Occipital lobe (tissue), 2 donors: ENCODE results near the gene DYNC1I1. TPM values are rescaled to one million over a fixed set of nuclear protein-coding genes. Genes with fewer than 3 reads are reported as not detected.

Experiments
- DNase-seq: peaks from one replicate; lab custom pipeline; 2025; lab: John Stamatoyannopoulos, UW
- total RNA-seq: library from RNA; depleted of rRNA; stranded (reverse); fragments of >200 nt; gene quantifications from one replicate; pipeline ENCODE4 v1.2.3, GENCODE V29; 2014

DYNC1I1 gene
- total RNA-seq, 1 donor from 2014 or later, result 182 TPM

DNA sequence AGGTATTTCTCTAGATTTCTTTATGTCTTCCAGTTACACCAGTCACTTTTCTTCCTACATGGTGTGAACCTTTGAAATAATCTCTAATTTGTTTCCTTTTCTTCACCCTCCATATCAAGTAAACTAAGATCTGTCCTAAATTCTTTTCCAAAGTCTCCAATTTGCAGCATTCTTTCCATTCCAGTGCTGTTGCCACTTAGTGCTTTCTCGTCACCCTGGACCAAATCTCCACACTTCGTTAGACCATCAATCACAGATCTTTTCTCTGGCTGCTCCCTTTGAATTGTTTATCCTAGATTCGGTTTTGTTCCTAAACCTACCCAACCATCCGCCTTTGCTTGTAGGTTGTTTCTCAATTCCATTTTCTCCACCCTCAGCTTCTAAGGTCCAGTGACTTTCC, 74.7 kb downstream of the DYNC1I1 start:
- DNase-seq, result no peak

DNA sequence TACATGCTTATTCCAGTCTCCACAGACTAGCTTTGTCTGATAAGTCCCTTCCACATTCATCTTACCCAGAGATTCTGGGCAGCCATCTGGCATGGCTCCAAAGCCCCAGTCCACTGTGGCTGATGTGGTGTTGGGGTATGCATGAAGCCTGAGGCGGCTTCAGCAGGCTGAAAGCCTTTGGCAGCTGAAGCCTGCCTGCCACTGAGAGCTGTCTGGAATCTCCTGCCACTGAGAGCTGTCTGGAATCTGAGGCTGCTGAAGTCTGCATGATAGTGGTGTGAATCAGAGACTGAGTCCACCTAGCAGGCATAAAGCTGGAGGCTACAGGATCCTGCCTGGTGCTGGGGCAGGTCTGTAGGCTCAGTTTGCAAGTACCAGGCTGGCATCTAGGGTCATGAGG, 87.1 kb downstream of the DYNC1I1 start:
- DNase-seq, result no peak

DNA sequence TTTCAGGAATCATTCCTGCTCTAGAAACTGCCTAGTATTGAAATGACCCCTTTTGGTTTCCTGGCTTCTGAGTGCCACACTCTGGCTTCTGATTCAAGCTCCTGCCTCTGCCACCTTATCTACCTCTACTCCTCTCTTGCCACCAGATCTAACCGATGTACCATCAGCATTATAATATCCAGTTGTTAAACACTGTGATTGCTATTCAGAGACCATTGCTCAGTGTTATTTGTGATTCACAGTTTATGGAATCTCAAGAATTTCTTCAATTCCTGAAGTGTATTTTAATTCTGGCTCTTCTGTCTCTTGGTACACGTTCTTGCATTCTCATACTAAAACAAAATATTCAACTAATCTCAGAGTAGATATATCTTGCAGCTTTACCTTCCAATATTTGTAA, 88.7 kb downstream of the DYNC1I1 start:
- DNase-seq, result no peak

DNA sequence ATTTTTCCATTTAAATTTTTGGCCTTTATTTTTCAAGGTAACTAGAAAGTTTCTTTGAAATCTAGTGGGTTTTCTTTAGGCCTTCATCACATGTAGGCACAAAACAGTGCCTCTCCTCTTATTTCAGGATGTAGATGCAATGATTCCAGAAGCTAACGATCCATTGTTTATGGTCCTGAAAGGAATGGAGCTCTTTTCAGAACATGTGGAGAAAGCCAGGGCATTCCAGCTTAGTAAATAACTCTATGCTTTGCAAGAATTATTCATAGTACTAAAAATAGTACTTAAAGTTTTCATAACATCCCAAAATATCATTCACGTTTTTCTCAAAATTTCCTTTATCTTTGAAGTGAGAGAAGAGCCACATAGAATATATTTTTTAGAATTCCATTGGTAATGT, 91.3 kb downstream of the DYNC1I1 start:
- DNase-seq, result no peak

DNA sequence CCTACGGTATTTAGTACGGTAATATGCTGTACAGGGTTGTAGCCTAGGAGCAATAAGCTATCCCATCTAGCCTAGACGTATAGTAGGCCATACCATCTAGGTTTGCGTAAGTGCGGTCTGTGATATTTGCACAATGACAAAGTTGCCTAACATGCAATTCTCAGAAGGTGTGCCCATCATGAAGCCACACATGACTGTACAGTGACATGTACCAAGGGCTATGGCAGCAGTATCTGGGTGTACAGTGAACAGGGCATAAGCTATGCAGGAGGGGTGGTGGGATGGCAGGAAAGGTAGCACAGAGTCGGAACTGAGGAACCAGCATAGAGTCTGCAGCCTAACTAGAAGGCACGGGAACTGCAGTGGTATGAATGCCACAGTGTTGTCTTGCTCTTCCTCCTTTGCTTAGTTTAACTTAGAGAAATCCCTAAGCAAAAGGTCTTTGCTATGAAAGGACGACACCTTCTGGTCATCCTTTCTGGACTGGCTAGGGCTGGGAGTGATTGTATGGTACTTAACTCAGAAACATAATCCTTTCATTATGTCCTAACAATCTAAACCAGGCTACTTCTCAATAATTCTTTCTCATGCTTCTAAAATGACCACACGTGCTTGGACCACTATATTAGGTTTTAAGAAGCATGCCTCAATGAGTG, 93.5 kb downstream of the DYNC1I1 start:
- no peak for DNase-seq

DNA sequence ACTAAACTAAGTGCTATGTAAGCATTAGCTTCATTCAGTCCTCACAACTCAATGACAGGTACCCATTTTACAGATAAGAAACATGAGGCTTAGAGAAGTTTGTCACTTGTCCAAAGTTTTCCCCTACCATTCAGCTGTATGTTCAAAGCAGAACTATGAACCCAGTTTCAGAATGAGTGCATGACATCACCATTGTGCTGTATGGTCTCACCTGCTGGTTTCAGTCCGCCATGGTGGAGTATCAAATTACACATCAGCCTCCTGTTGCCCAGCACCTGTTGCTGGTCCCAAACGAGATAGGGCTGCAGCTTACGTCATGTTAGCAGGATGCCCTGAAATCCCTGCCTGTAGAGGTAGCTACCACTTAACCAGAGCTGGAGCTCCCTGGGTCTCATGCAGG, 95.0 kb downstream of the DYNC1I1 start:
- DNase-seq, result no peak

DNA sequence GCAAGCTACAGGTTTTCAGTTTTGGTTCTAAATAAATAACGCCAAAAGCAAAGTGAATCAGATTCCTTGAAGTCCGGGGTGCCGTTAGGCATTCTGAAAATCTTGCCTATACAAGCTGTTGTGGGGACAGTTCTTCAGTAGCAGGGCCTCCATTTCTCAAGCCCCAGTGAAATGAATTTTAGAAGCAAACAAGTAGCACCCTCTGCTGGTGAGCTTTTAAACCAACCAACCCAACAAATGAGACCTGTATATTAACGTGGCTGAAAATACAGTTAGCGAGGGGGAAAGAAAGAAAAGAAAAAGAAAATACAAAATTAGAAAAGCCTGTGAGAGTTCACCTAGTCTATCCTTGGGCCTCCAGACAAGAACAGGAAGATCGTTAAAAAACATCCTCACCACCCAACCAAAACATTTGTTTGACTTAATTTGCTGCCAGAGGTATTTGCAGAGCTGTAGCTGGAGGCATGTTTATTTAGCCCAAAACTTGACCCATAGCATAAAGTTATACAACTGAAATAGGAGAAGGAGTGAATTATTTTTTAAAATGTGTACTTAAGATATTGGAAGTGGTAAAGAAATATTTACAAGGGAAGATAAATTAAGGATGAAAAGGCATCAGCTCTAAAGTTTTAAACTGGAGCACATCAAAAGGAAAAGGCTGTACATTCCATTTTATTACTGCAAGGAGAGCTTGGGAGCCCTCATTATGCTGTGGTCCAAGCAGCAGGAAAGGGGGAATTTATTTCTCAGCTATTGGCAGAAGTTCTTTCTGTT, 98.9 kb downstream of the DYNC1I1 start:
- no peak for DNase-seq

DNA sequence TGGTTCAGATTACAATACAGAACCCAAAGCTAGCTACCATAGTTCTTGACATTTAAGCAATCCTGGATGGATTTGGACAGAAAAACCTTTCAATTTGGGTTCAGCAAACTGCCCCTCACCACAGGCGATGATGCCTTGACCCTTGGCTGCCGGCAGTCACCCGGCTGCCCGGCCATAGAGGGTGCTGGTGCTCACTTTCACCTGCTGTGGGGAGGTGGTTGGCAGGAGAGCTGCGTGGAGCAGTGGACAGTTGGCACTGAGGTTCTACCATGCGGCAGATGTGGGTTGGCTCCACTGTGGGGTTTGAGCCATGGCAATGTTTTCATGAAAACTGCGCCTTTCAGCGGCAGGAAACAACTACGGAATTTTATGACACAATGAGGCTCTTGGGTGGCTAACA, 99.5 kb downstream of the DYNC1I1 start:
- no peak for DNase-seq

DNA sequence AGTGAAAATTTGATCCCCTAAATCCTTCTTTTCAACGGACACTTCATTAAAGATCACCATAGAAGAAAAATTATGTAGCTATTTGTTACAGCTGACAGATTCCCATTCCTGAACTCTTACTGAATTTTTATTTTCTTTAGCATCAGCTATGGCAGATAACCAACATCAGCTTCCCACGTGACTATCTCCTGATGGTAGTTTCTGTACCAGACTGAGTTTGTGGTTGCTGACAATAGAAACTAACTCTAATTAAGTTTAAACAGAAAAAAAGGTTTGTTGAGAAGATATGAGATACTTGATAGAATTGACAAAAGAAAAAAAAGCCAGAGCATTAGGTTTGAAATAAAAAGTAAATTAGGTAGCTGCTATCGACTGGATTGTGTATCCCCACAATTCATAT, 101.8 kb downstream of the DYNC1I1 start:
- DNase-seq, result no peak

DNA sequence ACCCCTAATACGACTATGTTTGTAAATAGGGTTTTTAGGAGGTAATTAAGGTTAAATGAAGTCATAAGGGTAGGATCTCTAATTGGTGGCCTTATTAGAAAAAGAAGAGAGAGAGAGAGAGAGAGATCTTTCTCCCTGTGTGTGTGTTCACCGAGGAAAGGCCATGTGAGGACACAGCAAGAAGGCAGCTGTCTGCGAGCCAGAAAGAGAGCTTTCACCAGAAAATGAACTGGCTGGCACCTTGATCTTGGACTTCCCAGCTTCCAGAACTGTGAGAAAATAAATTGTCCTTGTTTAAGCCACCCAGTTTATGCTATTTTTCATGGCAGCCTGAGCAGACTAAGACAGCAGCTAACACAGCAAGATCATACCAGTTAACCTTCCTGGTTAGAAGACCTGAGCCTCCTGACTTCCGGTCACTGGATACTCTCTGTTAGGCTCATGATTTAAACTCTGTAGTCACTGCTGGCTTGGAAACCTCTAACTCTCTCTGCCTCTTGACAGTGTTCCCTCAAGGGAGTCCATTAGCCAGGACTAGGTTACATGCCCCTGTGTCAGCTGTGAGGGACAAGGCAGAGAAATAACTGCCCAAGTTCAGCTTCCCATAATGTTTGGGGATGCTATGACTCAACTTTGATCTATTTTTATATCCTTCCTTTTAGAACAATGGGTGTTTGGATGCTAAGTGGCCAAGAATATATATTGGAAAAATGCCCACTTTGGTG, 102.3 kb downstream of the DYNC1I1 start:
- DNase-seq, result no peak

DNA sequence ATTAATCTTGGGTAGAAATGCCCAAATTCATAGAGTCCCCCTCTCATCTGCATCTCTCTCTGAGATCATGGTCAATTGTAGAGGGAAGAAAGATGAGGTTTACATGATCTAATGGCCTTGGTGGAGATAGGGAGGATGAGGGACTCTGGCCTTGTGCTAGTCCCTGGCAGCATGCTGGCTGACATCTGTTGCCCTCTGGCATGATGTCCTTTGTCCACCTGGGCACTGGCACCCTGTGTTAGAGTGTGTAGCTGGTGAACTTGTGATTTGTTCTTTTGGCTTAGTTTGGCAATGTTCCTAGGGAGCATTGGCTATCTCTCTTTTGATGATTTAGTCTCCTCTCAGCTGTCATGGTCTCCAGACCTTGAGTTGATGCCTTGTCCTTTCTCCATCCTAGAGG, 103.2 kb downstream of the DYNC1I1 start:
- DNase-seq, result no peak

DNA sequence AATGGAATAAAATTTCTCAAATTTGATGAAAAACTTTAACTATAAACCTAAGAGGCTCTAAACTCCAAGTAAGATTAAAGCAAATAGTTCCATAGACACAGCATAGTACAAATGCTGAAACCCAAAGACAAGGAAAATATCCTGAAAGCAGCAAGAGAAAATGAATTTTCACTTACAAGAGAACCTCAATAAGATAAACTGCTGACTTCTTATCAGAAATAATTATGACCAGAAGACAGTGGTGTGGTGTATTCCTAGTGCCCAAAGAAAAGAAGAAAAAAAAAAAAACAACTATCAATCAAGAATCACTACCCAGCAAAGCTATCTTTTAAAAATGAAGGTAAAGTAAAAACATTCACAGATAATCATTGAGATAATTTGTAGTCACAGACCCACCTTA, 106.3 kb downstream of the DYNC1I1 start:
- no peak for DNase-seq

DNA sequence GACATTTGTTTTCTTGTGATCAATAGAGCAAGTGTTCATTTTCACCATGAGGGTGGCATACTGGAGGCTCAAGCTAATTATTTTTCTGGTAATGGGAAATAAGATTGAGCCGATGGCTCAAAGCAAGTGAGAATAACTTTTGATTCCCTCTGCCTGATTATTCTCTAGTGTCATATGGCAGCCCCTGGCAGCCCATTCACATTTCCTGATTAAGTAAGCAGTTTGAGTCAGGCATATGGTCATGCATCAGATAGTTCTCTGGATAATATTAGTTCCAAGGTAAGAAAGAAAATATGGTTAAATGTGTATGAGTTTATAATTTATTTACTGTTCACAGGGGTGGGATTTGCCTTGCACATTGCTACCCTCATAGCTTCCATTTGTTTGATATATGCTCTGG, 109.2 kb downstream of the DYNC1I1 start:
- no peak for DNase-seq

DNA sequence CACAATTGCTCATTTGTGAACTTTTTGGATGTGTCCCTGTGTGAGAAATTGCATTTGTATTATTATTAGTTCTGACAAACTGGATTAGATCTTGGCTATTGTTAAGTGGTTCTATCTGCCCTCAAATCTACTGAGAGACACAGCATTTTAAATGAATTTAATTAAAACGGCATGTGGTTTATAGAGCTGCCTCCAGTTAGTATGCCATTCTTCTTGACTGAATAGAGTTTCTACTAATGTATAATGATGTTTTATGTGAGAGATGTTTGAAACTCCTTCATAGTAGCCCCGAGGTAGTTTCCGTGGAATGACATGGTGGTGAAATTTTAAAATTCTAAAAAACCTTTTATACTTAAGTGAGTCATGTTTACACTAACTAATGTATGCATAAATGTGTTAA, 110.9 kb downstream of the DYNC1I1 start:
- DNase-seq, result no peak

DNA sequence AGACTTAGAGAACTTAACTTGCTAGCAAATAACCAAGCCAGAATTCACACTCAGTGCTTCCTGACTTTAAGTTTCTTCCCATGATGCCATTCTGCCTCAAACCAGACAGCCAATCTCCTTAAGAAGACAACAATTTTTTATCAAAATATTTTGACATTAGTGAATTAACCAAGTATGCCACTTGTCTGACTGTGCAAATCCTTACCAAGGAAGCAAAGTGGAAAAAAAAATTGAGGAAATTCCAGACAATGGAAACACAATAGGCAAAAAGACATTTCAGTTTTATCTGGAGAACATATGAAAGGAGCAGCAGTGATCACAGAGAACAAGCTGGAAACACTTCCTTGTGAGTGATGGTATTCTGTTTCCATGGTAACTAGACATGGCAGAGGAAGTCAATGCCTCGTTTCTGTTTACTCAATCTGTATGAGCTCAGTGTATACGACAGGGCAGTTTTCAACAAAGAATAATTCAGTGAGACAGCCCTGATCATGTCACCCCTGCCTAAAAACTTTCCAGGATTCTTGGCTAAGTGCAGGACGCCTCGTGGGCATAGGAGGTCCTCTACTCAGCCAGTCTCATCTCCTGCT, 114.2 kb downstream of the DYNC1I1 start:
- DNase-seq, result no peak

DNA sequence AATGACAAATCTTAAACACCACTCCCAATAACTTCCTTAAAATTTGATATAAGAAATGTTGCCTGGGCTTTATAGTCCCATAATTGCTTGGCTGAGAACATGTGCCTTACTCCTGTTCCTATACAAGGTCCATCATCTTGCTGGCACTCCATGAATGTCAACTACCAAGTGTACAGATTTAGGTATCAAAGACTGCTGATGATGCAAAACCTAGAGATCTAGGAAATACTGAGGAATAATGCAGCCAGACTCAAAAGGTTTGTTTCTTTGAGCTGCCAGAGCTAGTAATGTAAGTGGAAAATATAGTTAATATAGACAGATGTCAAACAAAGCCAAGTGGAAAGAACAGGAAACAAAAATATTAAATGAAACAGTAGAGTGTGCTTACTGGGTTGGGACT, 121.1 kb downstream of the DYNC1I1 start:
- DNase-seq, result no peak

DNA sequence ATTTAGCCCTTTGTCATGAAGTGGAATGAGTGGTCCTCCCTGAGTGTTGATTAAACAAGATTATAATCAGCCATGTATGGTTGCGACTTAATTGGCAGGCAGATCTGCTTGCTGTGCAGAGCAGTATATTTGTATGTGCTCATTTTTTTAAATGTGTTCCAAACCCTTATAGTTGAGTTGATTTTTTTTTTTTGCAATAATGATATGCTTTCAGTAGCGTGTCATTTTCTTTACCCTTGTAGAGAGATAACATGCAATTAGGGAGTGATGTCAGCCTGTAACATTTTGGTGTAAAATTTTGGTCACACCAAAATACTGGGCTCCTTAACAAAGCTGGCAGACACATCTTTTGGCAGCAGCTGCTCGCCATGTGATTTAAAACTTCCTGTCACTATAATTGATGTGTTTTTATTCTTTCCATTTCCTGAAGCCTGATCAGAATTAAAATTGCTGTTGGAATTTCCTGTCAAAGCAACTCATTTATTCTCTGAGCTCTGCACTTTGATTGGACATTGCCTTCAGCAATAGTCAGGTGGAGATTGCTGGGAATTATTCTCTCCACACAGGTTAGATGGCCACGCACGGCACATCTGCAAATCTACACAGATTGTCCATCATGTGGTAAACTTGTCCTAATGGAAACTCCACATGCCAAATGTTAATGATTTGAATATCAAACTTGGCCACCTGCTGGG, 125.3 kb downstream of the DYNC1I1 start:
- DNase-seq, result no peak

DNA sequence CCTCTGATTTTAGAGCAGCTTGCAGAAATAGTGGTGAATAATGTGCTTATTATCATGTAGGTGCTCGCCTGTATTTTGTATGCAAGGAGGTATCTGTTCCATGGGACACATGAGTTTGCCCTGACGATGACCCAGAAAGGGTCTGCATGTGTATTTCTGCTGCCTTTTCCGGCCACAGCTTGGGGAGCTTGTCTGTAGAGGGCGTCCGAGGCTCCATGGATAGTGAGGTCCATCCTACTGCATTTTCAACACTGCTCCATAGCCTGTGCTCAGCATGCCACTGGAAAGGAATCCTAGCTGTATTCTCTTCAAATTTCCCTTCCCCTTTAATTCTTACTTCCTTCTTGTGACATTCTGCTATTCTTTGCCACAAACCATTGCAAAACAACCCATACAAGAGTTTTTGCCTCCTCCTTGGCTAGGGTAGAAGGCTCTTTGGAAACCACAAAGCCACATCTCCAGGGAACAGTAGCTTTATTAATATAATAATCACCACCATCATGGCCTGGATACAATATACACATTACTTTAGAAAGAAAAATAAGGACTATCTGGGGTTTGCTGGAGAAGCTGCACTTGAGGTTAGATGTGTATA, 127.7 kb downstream of the DYNC1I1 start:
- no peak for DNase-seq

DNA sequence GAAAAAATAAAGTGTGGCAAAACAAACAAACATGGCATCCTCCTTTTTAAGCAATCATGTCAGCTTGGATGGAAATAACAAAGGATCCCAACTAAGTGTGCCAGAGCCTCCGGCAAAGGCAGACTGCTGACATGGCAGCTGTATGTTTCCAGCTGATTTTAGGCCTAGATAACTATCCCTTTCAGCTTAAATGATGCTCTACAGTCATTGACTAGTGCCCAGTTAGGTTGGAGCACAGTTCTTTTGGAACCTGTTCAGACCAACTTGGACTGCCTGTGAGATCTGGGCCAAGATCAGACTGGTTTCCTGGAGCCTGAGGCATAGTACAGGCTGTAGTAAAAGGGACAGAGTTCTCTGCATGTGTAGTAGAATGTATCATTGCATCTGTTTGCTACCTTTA, 128.7 kb downstream of the DYNC1I1 start:
- no peak for DNase-seq

DNA sequence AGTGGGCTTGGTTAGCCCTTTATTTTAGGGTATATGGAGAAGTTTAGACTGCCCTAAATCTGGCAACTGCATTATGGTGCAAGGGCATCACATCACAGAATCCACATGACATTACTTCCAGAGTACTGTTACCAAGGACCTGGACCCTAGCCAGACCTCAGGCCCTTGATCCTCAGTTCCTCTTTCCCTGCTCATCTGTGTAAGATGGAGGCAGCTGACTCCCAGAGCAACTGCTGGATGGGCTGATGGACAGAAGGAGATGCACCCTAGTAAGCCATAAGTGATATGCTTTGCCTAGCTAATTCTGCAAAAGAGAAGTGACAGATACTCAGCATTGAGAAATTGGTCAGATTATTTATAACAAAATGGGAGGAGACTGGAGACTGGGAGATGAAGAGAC, 131.7 kb downstream of the DYNC1I1 start:
- DNase-seq, result no peak

DNA sequence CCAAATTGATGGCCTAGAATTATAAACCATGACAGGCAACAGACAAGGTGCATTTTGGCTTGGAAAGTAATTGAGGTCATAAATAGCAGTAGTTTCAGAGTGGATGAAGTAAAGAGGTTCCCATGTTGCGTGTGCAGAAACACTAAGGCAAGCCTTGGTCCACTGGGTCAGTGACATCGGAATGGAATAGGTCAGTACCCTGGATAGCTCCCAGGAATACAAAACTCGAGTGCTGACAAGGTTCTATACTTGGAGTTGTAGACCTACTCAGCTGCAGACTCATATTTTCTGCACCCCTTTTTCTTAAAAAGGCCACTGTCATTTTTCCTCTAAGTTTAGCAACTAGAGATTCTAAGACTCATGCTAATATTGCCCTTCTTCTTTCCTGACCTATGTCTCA, 132.8 kb downstream of the DYNC1I1 start:
- no peak for DNase-seq
